ENCODE data around the gene C8A.

Gene C8A

DNA sequence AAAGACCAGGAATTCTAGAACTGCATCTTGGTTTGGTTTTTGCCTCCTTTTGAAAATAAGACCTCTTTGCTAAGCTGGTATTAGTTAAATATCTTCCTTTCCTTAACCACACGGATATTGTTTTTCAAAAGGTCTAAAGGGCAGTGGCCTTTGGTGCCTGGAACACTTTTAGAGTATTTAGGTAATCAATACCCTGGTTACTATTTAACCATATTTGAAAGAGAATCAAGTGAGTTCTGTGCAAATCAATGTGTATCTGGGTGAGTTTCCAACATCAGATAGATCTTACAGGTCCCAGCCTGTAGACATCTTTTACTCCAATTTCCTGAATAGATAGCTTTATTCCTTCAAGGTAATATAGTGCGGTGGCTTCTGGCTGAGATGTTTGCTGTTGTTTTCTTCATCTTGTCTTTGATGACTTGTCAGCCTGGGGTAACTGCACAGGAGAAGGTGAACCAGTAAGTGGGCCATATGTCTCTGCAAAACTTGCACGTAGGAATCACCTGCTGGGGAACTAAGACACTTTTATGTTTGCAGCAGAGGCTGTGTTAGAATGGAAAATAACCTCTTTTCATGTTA, at the start of gene C8A:
TSS of gene C8A (plus strand) at position 277 of the 579 bp plus-strand sequence. CDS start at position 382, 105 bp downstream.
- no peak for DNase-seq (ENCODE audit: low read depth)

DNA sequence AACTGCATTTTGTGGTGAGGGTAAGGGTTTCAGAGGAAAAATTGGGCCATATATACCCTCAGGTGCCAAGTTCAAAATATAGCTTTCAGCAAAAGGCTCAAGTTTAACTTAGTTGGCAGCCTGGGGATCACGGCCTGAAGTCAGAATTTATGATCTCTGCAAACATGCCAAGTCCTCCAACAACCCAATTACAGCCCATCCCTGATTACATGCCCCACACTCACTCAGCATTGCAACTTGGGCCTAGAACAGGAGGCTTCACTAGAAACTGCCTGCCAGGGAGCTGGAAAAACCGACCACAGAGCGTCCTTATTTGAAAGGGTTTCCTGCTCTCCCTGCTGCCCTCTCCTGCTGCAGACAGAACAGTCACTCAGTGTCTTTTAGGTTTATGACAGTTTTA, 47.8 kb upstream of the C8A start:
- DNase-seq (ENCODE audit: low read depth), result peak; percentile 11

DNA sequence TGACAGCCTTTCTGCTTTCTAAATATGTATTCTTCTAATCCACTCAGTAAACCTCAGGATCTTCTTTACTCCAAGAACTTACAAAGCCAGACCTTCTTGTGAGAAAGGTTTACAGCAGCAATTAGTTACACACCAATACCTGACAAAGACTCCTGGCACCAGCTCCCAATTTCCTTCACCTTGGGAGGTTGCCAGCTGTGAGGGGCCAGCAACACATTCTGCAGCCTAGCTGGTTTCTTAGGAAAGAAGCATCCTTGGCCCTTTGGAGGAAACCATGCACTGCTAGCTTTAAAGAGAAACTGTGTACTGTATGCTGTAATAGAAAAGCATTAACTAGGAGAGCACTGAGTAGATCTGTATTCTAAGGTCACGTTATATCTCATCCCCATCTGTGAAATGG, 46.2 kb upstream of the C8A start:
- no peak for DNase-seq (ENCODE audit: low read depth)

DNA sequence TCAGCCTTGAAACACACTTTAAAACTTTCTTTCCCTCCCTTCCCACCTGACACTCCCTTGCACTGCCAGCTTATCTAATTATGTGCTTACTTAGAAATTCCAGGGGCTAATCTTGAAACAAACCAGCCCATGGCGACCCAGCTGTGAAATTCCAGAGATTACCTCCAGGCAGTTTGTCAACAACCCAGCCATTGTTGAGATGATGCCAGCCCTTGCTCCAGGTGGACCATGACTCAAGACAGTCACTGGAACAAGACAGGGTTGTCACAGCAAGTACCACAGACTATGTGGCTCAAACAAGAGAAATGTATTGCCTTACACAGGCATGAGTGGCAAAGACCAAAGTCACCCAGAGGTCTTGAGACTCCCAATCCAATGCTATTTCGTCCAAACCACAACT, 43.3 kb upstream of the C8A start:
- DNase-seq (ENCODE audit: low read depth), result no peak

GRCh38 chr1:56814205-56814604, 40.4 kb upstream of the C8A start:
- DNase-seq (ENCODE audit: low read depth), result no peak

DNA sequence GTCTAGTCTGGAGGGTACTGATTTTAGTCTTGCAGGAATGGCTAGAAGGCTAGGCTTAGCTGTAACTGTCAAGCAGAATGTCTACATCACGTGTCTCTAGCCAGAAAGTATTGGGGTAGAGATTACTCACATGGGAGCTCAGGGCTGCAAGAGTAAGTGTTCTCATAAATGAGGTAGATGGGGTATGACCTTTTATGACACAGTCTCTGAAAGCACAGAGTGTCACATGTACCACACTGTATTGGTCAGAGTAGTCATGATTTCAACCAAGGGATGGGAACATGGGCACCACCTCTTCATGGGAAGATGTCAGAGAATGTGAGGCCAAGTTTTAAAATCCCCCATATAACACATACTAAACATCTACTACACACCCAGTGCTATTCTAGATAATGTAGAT, 38.3 kb upstream of the C8A start:
- peak; percentile 6 for DNase-seq (ENCODE audit: low read depth)

DNA sequence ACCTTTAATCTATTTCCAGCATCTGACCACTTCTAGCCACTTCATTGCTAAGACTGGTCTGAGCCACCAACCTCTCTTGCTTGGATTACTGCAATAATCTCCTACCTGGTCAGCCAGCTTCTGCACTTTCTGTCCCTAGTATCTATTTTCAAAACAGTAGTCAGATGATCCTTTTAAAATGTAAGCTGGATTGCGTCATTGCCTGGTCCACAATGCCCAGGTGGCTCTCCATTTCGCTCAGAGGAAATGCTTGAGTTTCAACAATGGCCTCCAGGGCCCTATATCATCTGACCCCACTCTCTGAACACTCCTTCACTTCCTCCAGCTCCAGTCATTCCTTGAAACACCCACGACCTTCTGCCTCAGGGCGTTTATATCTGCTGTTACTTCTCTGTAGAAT, 37.7 kb upstream of the C8A start:
- DNase-seq (ENCODE audit: low read depth), result no peak

- DNase-seq (ENCODE audit: low read depth), result peak; percentile 30
Observed at GRCh38 chr1:56817716-56818463, 36.7 kb upstream of the C8A start.

DNA sequence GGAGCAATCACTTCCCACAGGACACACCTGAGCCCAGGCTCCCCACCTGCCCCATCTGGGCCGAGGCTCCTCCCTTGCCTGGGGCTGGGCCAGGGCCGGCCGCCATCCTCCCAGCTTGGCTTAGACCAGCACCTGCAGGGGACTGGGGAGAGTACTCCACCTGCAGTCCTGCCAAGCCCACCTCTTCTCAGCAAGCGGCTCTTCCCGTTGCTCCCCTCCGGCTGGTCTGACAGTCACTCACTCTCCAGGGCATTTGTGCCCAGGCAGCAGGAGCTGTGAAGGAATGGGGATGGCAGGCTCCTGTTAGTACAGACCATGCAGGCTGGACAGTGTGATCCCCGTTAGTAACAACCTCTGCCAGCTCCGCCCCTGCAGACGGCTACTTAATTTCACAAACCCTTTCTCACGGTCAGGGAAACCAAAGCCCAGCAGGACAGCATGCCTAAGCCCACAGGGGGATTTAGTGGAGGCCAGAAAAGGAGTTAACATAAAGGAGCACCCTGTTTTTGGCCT, 35.2 kb upstream of the C8A start, which contains the start of gene FYB2:
TSS of gene FYB2 (minus strand) at position 18 of the 513 bp plus-strand sequence. CDS start 114 bp downstream, outside the sequence.
- DNase-seq (ENCODE audit: low read depth), result no peak

- DNase-seq (ENCODE audit: low read depth), result peak; percentile 68
Observed at GRCh38 chr1:56820755-56821461, 33.7 kb upstream of the C8A start.

GRCh38 chr1:56821462-56821797, 33.2 kb upstream of the C8A start:
- DNase-seq (ENCODE audit: low read depth), result no peak

DNA sequence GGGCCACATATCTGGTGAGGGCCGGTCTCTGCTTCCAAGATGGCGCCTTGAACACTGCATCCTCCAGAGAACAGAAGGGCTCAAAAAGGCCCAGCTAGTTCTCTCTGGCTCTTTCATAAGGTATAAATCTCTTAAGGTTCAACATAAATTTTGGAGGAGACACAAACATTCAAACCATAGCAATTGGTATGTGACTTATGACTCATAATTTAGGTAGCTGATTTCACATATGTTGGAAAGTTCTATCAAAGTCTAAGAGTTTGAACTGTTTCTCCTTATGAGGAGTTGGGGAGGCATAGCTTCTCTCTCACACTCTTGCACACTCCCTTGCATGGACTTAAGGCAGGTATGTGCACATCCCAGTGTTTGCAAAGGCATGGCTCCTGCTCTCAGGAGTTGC, 30.3 kb upstream of the C8A start:
- DNase-seq (ENCODE audit: low read depth), result no peak

DNA sequence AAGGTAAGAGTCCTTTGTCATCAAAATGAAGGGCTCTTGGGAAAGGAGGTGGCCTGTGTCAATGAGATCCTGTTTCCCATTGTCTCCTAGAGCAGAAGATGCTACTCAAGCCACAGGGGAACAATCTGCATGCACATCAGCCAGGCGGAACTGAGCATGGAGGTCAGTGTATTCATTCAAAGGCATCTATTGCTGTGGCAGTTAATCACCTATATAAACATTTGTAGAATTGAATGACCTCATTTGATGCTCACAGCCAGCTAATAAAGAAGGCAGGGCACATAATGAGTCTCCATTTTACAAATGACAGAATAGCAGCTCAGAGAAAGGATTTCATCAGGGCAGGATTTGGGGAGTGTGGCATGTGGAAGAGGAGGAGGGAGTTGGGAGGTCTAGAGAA, 29.7 kb upstream of the C8A start:
- no peak for DNase-seq (ENCODE audit: low read depth)

GRCh38 chr1:56825436-56825835, 29.2 kb upstream of the C8A start:
- no peak for DNase-seq (ENCODE audit: low read depth)

DNA sequence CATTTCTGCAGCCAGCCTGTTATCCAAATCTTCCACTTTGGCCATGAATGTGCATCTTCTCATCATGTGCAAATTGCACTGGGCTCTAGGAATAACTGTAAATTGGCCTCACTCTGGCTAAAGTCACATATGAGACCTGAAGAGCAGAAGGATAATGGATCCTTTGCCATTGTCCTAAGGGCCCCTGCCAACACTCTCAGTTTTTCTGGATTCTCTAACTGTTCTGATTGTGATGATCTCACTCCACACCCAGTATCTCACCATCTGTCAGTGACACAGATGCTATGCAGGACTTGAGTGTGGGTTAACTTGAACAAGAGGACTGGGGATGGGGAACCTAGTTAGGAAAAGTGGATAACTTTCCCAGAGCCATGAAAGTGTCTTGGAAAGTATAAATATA, 26.9 kb upstream of the C8A start:
- DNase-seq (ENCODE audit: low read depth), result no peak

GRCh38 chr1:56830052-56830451, 24.5 kb upstream of the C8A start:
- DNase-seq (ENCODE audit: low read depth), result no peak

DNA sequence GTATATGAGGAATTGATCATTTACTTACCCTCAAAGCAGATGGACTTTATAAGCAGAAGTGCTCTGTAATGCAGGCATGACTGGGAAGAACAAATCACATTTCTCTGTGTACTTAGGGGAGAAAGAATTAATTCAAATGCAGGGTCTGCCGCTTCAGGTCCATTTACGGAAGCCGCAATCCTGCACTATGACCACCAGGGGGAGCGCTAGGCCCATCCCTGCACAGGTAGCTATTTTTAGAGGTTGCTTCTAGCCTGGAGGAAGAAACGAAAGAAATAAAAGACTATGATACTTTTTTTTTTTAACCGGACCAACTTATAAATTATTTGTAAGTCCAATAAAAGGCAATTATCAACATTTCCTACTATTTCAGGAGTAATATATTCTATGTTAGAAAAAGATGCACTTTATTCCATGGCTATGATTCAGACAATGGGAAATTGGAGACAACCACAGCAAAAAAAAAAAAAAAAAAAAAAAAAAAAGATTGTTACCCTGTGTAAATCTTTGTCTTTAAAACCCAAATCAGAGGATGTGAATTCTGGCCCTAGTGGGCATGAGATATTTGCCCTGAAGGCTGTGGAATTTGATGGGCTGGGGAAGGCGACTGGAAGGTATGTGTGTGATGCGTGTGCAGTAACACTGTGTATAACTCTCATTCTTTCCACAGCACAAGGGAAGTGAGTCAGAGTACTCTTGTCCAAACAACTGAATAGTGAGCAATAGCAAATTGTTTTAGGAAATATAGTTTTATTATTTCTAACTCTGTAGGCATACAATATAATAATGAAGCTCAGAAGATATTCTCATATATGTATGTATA, 22.5 kb upstream of the C8A start:
- DNase-seq (ENCODE audit: low read depth), result peak; percentile 93

- DNase-seq (ENCODE audit: low read depth), result no peak
Observed at GRCh38 chr1:56833088-56833487, 21.5 kb upstream of the C8A start.

DNA sequence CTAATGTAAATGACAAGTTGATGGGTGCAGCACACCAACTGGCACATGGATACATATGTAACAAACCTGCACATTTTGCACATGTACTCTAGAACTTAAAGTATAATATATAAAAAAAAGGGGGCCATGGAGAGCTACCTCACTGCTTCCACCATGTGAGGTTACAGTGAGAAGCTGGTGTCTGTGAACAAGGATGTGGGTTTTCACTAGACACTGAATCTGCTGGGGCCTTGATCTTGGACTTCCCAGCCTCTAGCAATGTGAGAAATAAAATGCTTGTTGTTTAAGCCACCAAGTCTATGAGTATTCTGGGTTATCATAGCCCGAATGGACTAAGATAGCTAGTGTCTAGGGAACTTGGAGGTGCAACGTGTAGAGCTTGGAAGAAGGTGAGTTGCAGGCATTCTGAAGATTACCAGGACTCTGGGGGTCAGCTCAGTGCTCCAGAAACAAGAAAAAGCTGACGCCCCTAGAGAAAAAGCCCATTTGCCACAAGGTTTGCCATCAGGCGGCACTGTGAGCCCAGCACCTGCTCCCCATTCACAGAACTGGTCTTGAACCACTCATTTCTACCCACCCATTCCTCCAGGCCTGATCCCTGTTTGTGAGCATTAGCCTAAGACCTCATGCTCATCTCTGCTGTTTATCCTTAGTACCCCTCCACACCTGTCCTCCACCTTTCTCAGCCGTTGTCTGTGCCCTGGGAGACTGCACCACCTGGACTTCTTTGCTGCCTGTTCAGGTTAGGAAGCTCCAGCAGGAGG, 20.3 kb upstream of the C8A start:
- no peak for DNase-seq (ENCODE audit: low read depth)

GRCh38 chr1:56835657-56836056, 18.9 kb upstream of the C8A start:
- no peak for DNase-seq (ENCODE audit: low read depth)

DNA sequence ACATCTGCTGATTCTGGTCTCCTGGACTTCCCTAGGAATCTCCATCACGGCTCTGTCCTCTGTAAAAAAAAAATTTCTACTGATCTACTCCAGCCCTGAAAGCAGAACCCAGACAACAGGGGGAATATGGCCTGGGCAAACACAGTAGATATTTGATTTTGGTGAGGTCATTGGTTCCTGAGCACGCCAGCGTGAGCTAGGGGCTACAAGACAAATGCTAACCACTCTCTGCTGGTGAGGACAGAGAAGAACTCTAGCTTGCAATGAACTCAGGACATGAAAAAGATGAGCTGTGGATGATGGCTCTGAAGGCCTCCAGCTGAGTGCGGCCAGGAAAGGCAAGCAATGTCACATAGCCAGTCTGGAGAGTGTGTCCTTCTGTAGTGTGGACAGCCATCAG, 18.2 kb upstream of the C8A start:
- DNase-seq (ENCODE audit: low read depth), result no peak
